ENCODE data around the gene C10orf67.
"Not testable (repeated sequence)": the region's sequence is repeated elsewhere in the genome, so short reads cannot be mapped to it uniquely, and the experiment has no call there.

Gene C10orf67

GRCh38 chr10:23263441-23264164 is 81.0 kb downstream of the C10orf67 start:
- DNase-seq (ENCODE audit: low spot score): no peak

GRCh38 chr10:23262928-23263327 is 81.7 kb downstream of the C10orf67 start:
- DNase-seq (ENCODE audit: low spot score): no peak

- no peak for DNase-seq (ENCODE audit: low spot score)
These were observed 86.1 kb downstream of the C10orf67 start for GRCh38 chr10:23258516-23258915.

GRCh38 chr10:23253780-23254179 is 90.8 kb downstream of the C10orf67 start:
- no peak for DNase-seq (ENCODE audit: low spot score)

- not testable (repeated sequence) for DNase-seq (ENCODE audit: low spot score)
These were observed 91.7 kb downstream of the C10orf67 start for GRCh38 chr10:23252859-23253258.

- not testable (repeated sequence) for DNase-seq (ENCODE audit: low spot score)
These were observed 102.8 kb downstream of the C10orf67 start for GRCh38 chr10:23241779-23242178.

- DNase-seq (ENCODE audit: low spot score): no peak
These were observed 106.6 kb downstream of the C10orf67 start for GRCh38 chr10:23238015-23238414.

GRCh38 chr10:23230582-23230981 is 114.0 kb downstream of the C10orf67 start:
- DNase-seq (ENCODE audit: low spot score): no peak

GRCh38 chr10:23217471-23217870 is 127.1 kb downstream of the C10orf67 start:
- DNase-seq (ENCODE audit: low spot score): no peak

GRCh38 chr10:23205972-23206642 is 138.5 kb downstream of the C10orf67 start:
- DNase-seq (ENCODE audit: low spot score): no peak

- no peak for DNase-seq (ENCODE audit: low spot score)
These were observed 139.8 kb downstream of the C10orf67 start for GRCh38 chr10:23204773-23205172.

GRCh38 chr10:23203369-23204325 is 140.9 kb downstream of the C10orf67 start:
- no peak for DNase-seq (ENCODE audit: low spot score)

- DNase-seq (ENCODE audit: low spot score): no peak
These were observed 141.8 kb downstream of the C10orf67 start for GRCh38 chr10:23202779-23203178.

- DNase-seq (ENCODE audit: low spot score): no peak
These were observed 142.8 kb downstream of the C10orf67 start for GRCh38 chr10:23201837-23202236.

- no peak for DNase-seq (ENCODE audit: low spot score)
These were observed 143.5 kb downstream of the C10orf67 start for GRCh38 chr10:23200997-23201652.

- no peak for DNase-seq (ENCODE audit: low spot score)
These were observed 144.0 kb downstream of the C10orf67 start for GRCh38 chr10:23200586-23200985.

GRCh38 chr10:23199768-23200511 is 144.7 kb downstream of the C10orf67 start:
- no peak for DNase-seq (ENCODE audit: low spot score)

GRCh38 chr10:23198940-23199767 is 145.4 kb downstream of the C10orf67 start:
- DNase-seq (ENCODE audit: low spot score): no peak

- no peak for DNase-seq (ENCODE audit: low spot score)
These were observed 146.0 kb downstream of the C10orf67 start for GRCh38 chr10:23198610-23198939.

GRCh38 chr10:23197416-23197861 is 147.2 kb downstream of the C10orf67 start:
- no peak for DNase-seq (ENCODE audit: low spot score)

Measured in HuH-7.5 (cell line).